D721Med (cell line): Measurements from ENCODE around the gene PXN.
"Not testable (repeated sequence)": the region's sequence is repeated elsewhere in the genome, so short reads cannot be mapped to it uniquely, and the experiment has no call there.

Experiments
- DNase-seq: peaks from one replicate; pipeline ENCODE4 v3.0.0; 2011; ENCODE audit warnings: low spot score; ENCODE audit not compliant: insufficient read length
- FAIRE-seq: peaks from 2 replicates; lab custom pipeline; 2011; peaks lifted over from hg19 to GRCh38; lab: Jason Lieb, UNC
- CTCF ChIP-seq: IDR thresholded peaks from 2 replicates; pipeline ENCODE4 v1.5.1; 2012; ENCODE audit warnings: mild to moderate bottlenecking, control low read depth; ENCODE audit not compliant: insufficient read depth; ENCODE audit errors: missing control alignments

Gene PXN

GRCh38 chr12:120249875-120250795, 15.4 kb downstream of the PXN start:
- FAIRE-seq (no peak), DNase-seq (no peak)
- no peak for TF ChIP-seq CTCF

- FAIRE-seq (no peak), DNase-seq (no peak)
- no peak for TF ChIP-seq CTCF
Observed at GRCh38 chr12:120249266-120249874, 16.2 kb downstream of the PXN start.

- no peak for TF ChIP-seq CTCF
- DNase-seq (no peak), FAIRE-seq (peak; percentile 16)
Observed at GRCh38 chr12:120247621-120248030, 17.9 kb downstream of the PXN start.

GRCh38 chr12:120247183-120247582, 18.3 kb downstream of the PXN start:
- TF ChIP-seq CTCF: no peak
- FAIRE-seq: no peak
- DNase-seq: no peak

- FAIRE-seq: not testable (repeated sequence)
Observed at GRCh38 chr12:120246705-120247104, 18.8 kb downstream of the PXN start.

GRCh38 chr12:120242971-120243699, 22.4 kb downstream of the PXN start:
- FAIRE-seq (no peak), DNase-seq (peak; percentile 66)

More at GRCh38 chr12:120246705-120247104, 18.8 kb downstream of the PXN start:
- DNase-seq: not testable (repeated sequence)

More at GRCh38 chr12:120242971-120243699, 22.4 kb downstream of the PXN start:
- TF ChIP-seq CTCF: no peak
